ENCODE measurements around the gene MYBPH. TPM values are rescaled to one million over a fixed set of nuclear protein-coding genes. Genes with fewer than 3 reads are reported as not detected.
A peak's percentile ranks its signal among the peaks of the same experiment; 100 is the strongest.

Gene MYBPH
- total and polyA plus RNA-seq, 2 of the 13 experiments (the other 11 are each of a cell fraction or from before 2014, with no cell fraction given) = not detected

GRCh38 chr1:203210988-203211387 lies 35.4 kb upstream of the MYBPH start (continued):
- TF ChIP-seq ARID5B (CRISPR knock-in tag; IDR thresholded peaks at IDR 0.05) = peak; percentile 45; the same call in 1 of the 2 replicates
- TF ChIP-seq FUBP1 (CRISPR knock-in tag; IDR thresholded peaks at IDR 0.05; ENCODE audit: borderline replicate concordance) = no peak
- peak; percentile 52; the same call in 1 of the 2 replicates for TF ChIP-seq HMG20A (CRISPR knock-in tag; IDR thresholded peaks at IDR 0.05; ENCODE audit: borderline replicate concordance)
- TF ChIP-seq ADNP (CRISPR knock-in tag; IDR thresholded peaks at IDR 0.05) = no peak
- no peak for TF ChIP-seq CBFB (CRISPR knock-in tag; IDR thresholded peaks at IDR 0.05)
- no peak for TF ChIP-seq SOX13 (IDR thresholded peaks at IDR 0.05)
- TF ChIP-seq SOX13 (CRISPR knock-in tag; conservative IDR thresholded peaks at IDR 0.05 in 1 of 2, IDR thresholded peaks at IDR 0.05 in 1 of 2) = peak in 1 of 2 experiments; percentile 53; a peak in 2 of 4 replicates
- TF ChIP-seq ZFY (CRISPR knock-in tag; IDR thresholded peaks at IDR 0.05) = no peak
- TF ChIP-seq ZNF333 (CRISPR knock-in tag; IDR thresholded peaks at IDR 0.05; ENCODE audit: borderline replicate concordance) = no peak
- no peak for TF ChIP-seq DMTF1 (CRISPR knock-in tag; IDR thresholded peaks at IDR 0.05)
- TF ChIP-seq ZNF20 (CRISPR knock-in tag; IDR thresholded peaks at IDR 0.05) = no peak
- TF ChIP-seq KLF6 (CRISPR knock-in tag; IDR thresholded peaks at IDR 0.05) = no peak
- TF ChIP-seq HNRNPL (IDR thresholded peaks at IDR 0.05; ENCODE audit: low read depth, low read length) = no peak
- no peak for TF ChIP-seq ZNF446 (CRISPR knock-in tag; IDR thresholded peaks at IDR 0.05)
- TF ChIP-seq TARDBP (CRISPR knock-in tag; IDR thresholded peaks at IDR 0.05) = 0 out of 2 replicates have a peak, but pooled peaks have one; percentile 28

Data from HepG2 (cell line).